Nephron (organoid): Measurements from ENCODE around the gene NUDT15.
"Not testable (repeated sequence)": the region's sequence is repeated elsewhere in the genome, so short reads cannot be mapped to it uniquely, and the experiment has no call there.

Source experiments
- H3K27ac Mint-ChIP-seq, 3 experiments: 2 replicates each; pipeline ENCODE4 v1.8.0; 2020; ENCODE audit warnings: mixed read lengths in 3 of 3, mild to moderate bottlenecking in 2 of 3, moderate library complexity in 1 of 3
- H3K27me3 Mint-ChIP-seq: 2 replicates; pipeline ENCODE4 v1.8.0; 2021; ENCODE audit warnings: low read depth, mild to moderate bottlenecking, moderate library complexity, mixed read lengths
- H3K36me3 Mint-ChIP-seq: 2 replicates; pipeline ENCODE4 v1.8.0; 2020; ENCODE audit warnings: low read depth, mixed read lengths
- H3K4me1 Mint-ChIP-seq: 2 replicates; pipeline ENCODE4 v1.8.0; 2020; ENCODE audit warnings: mixed read lengths
- H3K4me3 Mint-ChIP-seq, 3 experiments: 2 replicates each; pipeline ENCODE4 v1.8.0; 2020; ENCODE audit warnings: mild to moderate bottlenecking in 3 of 3, mixed read lengths in 3 of 3, moderate library complexity in 2 of 3
- H3K9me3 Mint-ChIP-seq: 2 replicates; pipeline ENCODE4 v1.8.0; 2020; ENCODE audit warnings: mixed read lengths
- TF ChIP-seq, protein P1 (sequence below), 3 experiments: fragments of 200-600 bp; sonication (generic); IDR thresholded peaks; one replicate each; pipeline ENCODE4 v1.5.0; 2021; ENCODE audit warnings: antibody characterized with exemption in 3 of 3; ENCODE audit not compliant: unreplicated experiment in 3 of 3

NUDT15 gene

DNA sequence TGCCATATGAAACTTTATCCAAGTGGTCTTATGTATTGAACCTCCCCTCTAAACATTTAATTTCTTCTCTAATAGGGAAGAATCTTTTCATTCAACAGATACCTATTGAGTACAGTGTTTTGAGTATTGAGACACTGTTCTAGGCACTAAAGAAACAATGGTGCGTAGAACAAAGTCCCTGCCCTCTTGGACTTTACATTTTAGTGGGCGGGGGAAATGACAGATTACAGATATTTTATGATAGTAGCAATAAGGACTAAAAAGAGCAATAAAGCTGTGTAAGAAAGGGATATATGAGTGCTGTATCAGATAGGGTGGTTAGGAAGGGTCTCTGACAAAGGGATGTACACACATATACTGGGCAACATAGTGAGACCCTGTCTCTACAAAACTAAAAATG lies 5.4 kb downstream of the NUDT15 start:
- no peaks in the 10 kb centered on the region for H3K9me3 Mint-ChIP-seq

DNA sequence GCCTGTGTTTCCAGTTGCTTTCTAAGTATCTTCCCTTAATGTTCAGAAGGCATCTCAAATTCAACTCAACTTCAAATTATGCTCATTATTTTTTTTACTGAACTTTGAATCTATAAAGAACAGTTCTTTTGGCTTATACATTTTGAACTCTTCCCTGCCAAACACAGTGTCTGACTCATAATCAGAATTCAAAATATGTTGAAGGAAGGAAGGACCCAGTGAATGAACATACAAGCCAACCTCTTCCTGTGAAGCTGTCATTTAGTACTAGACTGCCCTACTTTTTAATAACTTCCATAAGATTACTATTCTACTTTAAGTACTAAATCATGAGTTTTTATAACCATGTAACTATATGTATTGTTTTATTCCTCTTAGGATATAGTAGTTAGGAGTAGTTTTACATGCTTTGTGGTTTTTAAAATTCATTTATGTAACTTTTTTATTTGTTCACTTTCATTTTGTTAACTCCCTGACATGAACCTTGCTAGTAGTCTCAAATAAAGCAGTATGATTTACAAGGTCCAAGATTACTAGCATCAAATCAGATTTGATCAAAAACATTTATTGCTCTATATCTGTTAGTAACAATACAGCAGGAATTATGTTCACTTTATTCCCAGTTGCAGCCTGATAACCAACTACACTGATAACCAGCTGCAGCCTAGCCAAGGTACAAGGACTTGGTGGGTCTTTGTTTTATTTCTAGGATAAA lies 6.4 kb downstream of the NUDT15 start:
- TF ChIP-seq, protein P1, sequence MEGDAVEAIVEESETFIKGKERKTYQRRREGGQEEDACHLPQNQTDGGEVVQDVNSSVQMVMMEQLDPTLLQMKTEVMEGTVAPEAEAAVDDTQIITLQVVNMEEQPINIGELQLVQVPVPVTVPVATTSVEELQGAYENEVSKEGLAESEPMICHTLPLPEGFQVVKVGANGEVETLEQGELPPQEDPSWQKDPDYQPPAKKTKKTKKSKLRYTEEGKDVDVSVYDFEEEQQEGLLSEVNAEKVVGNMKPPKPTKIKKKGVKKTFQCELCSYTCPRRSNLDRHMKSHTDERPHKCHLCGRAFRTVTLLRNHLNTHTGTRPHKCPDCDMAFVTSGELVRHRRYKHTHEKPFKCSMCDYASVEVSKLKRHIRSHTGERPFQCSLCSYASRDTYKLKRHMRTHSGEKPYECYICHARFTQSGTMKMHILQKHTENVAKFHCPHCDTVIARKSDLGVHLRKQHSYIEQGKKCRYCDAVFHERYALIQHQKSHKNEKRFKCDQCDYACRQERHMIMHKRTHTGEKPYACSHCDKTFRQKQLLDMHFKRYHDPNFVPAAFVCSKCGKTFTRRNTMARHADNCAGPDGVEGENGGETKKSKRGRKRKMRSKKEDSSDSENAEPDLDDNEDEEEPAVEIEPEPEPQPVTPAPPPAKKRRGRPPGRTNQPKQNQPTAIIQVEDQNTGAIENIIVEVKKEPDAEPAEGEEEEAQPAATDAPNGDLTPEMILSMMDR (IDR thresholded peaks at IDR 0.05; ENCODE audit: unreplicated experiment in 3 of 3): no peak
- Mint-ChIP-seq H3K27me3 (no peaks in the 10 kb centered on the region), H3K9me3 (no peaks in the 10 kb centered on the region), H3K4me1 (peaks cover 4% of the 10 kb centered on the region), H3K27ac (no peak overlapping the region), H3K4me3 (no peak overlapping the region), H3K36me3 (peaks cover 42% of the 10 kb centered on the region)

More for the DNA sequence above, 5.4 kb downstream of the NUDT15 start:
- Mint-ChIP-seq H3K27ac (no peak overlapping the region), H3K27me3 (no peaks in the 10 kb centered on the region), H3K4me1 (peaks cover 13% of the 10 kb centered on the region), H3K4me3 (no peak overlapping the region), H3K36me3 (peaks cover 36% of the 10 kb centered on the region)
- TF ChIP-seq, protein P1 (IDR thresholded peaks at IDR 0.05; ENCODE audit: unreplicated experiment in 3 of 3): no peak

DNA sequence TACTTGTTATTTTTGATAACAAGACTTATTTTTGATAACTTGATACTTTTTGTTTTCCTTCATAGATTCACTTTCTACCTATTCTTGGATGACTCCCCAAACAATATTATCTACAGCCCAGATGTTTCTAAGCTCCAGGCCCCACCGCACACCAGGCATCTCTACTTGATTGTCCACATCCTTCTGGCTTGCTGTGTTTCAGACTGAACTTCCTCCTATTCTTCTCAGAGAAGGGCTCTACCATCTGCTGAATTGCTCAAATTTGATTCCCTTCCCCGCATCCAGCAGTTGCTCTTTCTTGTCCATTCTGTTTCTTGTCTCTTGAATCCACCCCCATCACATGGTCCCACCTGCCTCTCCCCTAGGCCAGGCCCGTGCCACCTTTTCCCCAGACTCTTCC lies 13.0 kb downstream of the NUDT15 start:
- TF ChIP-seq, protein P1 (IDR thresholded peaks at IDR 0.05; ENCODE audit: unreplicated experiment in 3 of 3): no peak
- Mint-ChIP-seq H3K27ac (no peak overlapping the region), H3K4me1 (no peaks in the 10 kb centered on the region), H3K9me3 (no peaks in the 10 kb centered on the region), H3K27me3 (no peaks in the 10 kb centered on the region), H3K36me3 (peaks cover 53% of the 10 kb centered on the region), H3K4me3 (no peak overlapping the region)

DNA sequence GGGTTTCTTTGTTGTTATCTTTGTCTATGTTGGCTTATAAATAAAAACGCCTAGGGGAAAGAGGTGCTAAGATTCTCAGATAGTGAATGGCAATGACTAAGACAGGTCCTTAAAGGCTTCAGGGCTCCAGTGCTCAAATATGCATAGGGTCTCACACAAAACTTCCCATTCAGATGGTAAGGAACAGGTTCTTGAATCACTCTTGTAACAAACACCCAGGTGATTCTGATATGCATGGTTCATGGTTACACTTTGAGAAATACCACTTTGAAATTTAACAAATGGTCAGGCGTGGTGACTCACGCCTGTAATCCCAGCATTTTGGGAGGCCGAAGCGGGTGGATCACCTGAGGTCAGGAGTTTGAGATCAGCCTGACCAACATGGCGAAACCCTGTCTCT lies 17.1 kb downstream of the NUDT15 start:
- H3K27me3 Mint-ChIP-seq: no peaks in the 10 kb centered on the region
- H3K4me1 Mint-ChIP-seq: no peaks in the 10 kb centered on the region
- H3K36me3 Mint-ChIP-seq: peaks cover 69% of the 10 kb centered on the region
- H3K9me3 Mint-ChIP-seq: no peaks in the 10 kb centered on the region
- TF ChIP-seq, protein P1 (IDR thresholded peaks at IDR 0.05; ENCODE audit: unreplicated experiment in 3 of 3): no peak
- H3K27ac Mint-ChIP-seq: no peak overlapping the region
- no peak overlapping the region for H3K4me3 Mint-ChIP-seq

DNA sequence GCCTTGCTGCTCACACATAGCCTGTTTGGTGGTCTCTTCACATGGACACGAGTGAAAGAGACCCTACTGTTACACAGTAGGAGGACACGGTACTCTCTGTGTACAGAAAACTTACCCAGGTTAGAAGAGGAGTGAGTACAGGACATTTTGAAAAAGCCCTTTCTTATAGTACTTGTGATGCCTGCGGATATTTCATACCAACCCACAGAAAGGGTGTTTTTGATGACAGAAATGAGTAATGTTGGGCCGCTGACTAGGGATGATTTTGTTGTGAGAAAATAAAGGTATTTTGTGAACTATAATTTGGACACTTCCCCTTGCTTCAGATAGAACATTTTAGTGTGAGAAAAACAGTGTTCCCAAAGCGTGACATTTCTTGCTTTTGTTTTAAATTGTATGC lies 18.2 kb downstream of the NUDT15 start:
- TF ChIP-seq, protein P1 (IDR thresholded peaks at IDR 0.05; ENCODE audit: unreplicated experiment in 3 of 3): no peak
- H3K4me1 Mint-ChIP-seq: no peaks in the 10 kb centered on the region
- H3K27ac Mint-ChIP-seq: no peak overlapping the region

DNA sequence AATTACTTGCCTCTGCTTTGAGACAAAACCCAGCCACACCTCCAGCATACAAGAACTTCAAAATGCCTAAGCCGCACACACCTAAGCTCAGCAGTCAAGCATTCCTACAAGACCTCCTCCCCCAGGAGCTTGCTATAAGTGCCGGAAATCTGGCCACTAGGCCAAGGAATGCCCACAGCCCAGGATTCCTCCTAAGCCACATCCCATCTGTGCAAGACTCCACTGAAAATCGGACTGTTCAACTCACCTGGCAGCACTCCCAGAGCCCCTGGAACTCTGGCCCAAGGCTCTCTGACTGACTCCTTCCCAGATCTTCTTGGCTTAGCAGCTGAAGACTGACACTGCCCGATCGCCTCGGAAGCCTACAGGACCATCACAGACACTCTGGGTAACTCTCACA lies 21.0 kb downstream of the NUDT15 start:
- not testable (repeated sequence) for H3K27ac Mint-ChIP-seq, H3K4me1 Mint-ChIP-seq, H3K27me3 Mint-ChIP-seq, H3K4me3 Mint-ChIP-seq, H3K9me3 Mint-ChIP-seq
- peaks cover 70% of the 10 kb centered on the region for H3K36me3 Mint-ChIP-seq

More for the DNA sequence above, 18.2 kb downstream of the NUDT15 start:
- H3K9me3 Mint-ChIP-seq: no peaks in the 10 kb centered on the region
- peaks cover 75% of the 10 kb centered on the region for H3K36me3 Mint-ChIP-seq
- no peak overlapping the region for H3K4me3 Mint-ChIP-seq
- no peaks in the 10 kb centered on the region for H3K27me3 Mint-ChIP-seq

DNA sequence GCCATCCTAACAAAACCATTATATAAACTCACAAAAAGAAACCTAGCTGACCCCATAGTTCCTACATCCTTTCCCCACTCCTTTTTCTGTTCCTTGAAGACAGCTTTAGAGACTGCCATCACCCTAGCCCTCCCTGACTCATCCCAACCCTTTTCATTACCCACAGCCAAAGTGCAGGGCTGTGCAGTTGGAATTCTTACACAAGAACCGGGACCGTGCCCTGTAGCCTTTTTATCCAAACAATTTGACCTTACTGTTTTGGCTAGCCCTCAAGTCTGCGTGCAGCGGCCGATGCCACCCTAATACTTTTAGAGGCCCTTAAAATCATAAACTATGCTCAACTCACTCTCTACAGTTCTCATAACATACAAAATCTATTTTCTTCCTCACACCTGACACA lies 22.4 kb downstream of the NUDT15 start:
- H3K27me3 Mint-ChIP-seq, H3K27ac Mint-ChIP-seq, H3K4me1 Mint-ChIP-seq, H3K4me3 Mint-ChIP-seq, H3K9me3 Mint-ChIP-seq: not testable (repeated sequence)
- peaks cover 78% of the 10 kb centered on the region for H3K36me3 Mint-ChIP-seq
